Lower lobe of right lung (tissue), 2 donors: ENCODE data around the gene RUNX1. TPM values are rescaled to one million over a fixed set of nuclear protein-coding genes. Genes with fewer than 3 reads are reported as not detected.
A peak's percentile ranks its signal among the peaks of the same experiment; 100 is the strongest.

Experiments used
- ATAC-seq, 2 donors: fragments of 200-7000 bp; cut with Tn5 transposase; one replicate each; pipeline ENCODE4 v1.9.1; 2020 to 2022; ENCODE audit warnings: mild to moderate bottlenecking in 2 of 2, moderate library complexity in 2 of 2
- DNase-seq: peaks from one replicate; pipeline ENCODE4 v3.0.0-alpha.2; 2020
- H3K27ac ChIP-seq: fragments of 200-600 bp; one replicate; pipeline ENCODE4 v1.8.0; 2022
- H3K27me3 ChIP-seq: fragments of 200-600 bp; one replicate; pipeline ENCODE4 v1.8.0; 2022; ENCODE audit warnings: low read depth
- H3K36me3 ChIP-seq: fragments of 200-600 bp; one replicate; pipeline ENCODE4 v1.8.0; 2022; ENCODE audit warnings: mild to moderate bottlenecking
- H3K4me1 ChIP-seq: fragments of 200-600 bp; one replicate; pipeline ENCODE4 v1.8.0; 2022
- H3K4me3 ChIP-seq: fragments of 200-600 bp; one replicate; pipeline ENCODE4 v1.8.0; 2022; ENCODE audit warnings: mild to moderate bottlenecking
- H3K9me3 ChIP-seq: fragments of 200-600 bp; one replicate; pipeline ENCODE4 v1.8.0; 2022
- CTCF ChIP-seq: fragments of 200-600 bp; IDR thresholded peaks from one replicate; pipeline ENCODE4 v1.8.0; 2022; ENCODE audit warnings: antibody characterized with exemption, mild to moderate bottlenecking
- intact Hi-C: fragments of 100-400 bp; cut with DNase I; formaldehyde crosslinking; loops from one replicate; pipeline ENCODE4 v1.11.0; 2022
- total RNA-seq: library from RNA; stranded (reverse); fragmentation: NEBNext Ultra II Directional; extraction: Animal tissue kit (Norgen Biotek cat#: 25700); gene quantifications from one replicate; pipeline ENCODE4 v1.2.1, GENCODE V29; 2021
- donor health status: DM: no; HTN: yes; CAD: no; lungs with severe emphysema.

Gene RUNX1
- total RNA-seq, 1 donor from 2014 or later, result 110 TPM

DNA sequence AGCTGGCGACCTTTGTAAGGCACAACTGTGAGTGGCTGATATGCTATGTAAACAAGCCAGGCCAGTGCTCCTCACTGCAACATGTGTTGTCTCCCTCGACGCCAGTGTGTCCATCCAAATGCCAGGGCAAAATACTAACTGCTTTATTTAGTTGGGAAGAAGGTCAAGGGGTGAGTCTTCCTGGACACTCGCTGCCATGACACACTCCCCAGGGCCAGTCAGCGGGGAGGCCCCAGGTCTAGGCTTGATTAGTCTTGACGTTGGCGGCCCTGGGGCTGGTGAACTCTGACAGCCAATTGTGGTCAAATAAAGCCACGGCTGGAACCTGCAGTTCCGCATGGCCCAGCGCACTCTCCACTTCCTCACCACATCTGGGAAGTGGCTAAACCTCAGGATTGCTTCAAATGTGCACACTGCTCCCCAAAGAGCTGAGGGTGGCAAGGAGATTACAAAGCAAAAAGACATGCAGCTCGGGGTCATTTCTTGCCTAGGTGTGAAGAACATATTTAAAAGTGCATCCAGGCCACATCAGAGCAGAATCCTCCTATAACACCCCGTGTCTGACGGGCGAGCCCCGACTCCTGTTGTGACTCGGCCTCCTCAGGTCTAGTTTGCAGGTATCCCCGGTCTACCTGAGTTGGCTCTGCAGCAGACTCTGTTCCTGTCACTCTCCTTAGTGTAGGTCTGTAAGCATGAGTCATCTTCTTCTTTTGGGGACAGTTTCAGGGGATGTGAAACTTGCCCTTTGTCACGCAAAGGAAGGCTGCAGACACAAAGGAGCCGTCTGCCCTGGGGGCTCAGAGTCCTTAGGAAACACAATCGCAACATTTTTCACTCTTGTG is 183.5 kb downstream of the RUNX1 start:
- Histone ChIP-seq H3K4me3 (no peak overlapping the region), H3K4me1 (peaks cover 42% of the 10 kb centered on the region), H3K36me3 (peaks cover 57% of the 10 kb centered on the region), H3K9me3 (no peaks in the 10 kb centered on the region), H3K27me3 (no peaks in the 10 kb centered on the region), H3K27ac (peak overlapping the region; percentile 34)
- DNase-seq (peak; percentile 84), ATAC-seq (peak; percentile 21 to 56)
- intact Hi-C loops, result no loop called here
- no peak for TF ChIP-seq CTCF

DNA sequence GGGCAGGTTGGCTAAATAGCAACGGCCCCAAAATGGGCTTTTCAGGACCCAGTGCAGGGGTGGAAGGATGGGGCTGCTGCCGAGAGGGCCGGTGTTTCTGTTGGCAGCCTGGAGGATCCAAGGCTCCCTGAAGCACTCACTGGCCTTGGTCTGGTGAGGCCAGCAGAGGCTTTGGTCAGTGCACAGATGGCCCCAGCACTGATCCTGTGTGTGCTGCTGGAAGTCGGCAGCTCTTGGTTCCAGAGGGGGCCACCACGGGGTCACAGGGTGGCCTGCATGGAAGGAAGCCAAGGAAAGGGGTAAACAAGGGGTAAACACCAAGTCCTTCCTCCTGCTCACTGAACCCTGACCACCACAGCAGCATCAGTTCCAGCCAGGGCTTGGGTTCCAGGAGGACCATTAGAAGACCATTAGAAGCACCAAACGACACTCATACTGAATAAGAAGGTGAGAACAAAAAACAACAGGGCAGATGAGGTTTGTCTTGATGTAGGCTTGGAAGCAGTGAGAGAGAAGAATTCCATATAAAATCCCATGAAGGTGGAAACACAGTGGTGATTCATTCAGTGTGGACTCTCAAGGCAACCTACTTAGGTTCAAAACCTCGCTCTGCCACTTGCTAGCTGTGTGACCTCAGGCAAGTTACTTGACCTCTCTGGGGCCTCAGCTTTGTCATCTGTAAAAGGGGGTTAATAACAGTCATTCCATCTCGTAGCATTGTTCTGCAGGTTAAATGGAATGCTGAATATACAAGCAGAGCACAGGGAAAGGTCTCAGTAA is 184.5 kb downstream of the RUNX1 start:
- Histone ChIP-seq H3K9me3 (no peaks in the 10 kb centered on the region), H3K27ac (peak overlapping the region; percentile 84), H3K36me3 (peaks cover 56% of the 10 kb centered on the region), H3K4me1 (peaks cover 35% of the 10 kb centered on the region), H3K4me3 (no peak overlapping the region), H3K27me3 (no peaks in the 10 kb centered on the region)
- no peak for TF ChIP-seq CTCF
- intact Hi-C loops, result no loop called here
- ATAC-seq, result no peak
- no peak for DNase-seq

- ATAC-seq (no peak), DNase-seq (no peak)
- Histone ChIP-seq H3K27ac (no peak overlapping the region), H3K4me3 (no peak overlapping the region), H3K27me3 (no peaks in the 10 kb centered on the region), H3K9me3 (no peaks in the 10 kb centered on the region), H3K36me3 (peaks cover 65% of the 10 kb centered on the region), H3K4me1 (peaks cover 35% of the 10 kb centered on the region)
- TF ChIP-seq CTCF, result no peak
- intact Hi-C loops, result no loop called here
These were observed 186.2 kb downstream of the RUNX1 start for GRCh38 chr21:34862951-34863350.

DNA sequence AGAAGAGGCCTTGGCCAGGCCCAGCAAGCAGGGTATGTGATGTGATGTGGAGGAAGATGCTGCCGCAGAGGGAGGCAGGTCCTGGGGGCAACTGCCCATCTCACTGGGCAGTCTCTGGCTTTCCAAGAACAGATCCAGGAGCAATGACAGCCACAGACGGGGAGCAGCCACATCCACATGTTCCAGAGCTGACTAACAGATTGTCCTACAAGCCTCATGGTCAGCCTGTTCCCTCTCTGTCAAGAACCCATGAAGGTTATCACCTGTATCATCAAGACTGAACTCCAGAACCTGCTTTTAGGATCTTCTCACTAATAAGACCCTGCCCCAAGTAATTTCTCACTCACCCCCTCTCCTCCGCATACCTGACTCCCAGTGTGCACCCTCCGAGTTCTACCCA is 187.8 kb downstream of the RUNX1 start:
- Histone ChIP-seq H3K4me1 (peaks cover 26% of the 10 kb centered on the region), H3K27ac (no peak overlapping the region), H3K4me3 (no peak overlapping the region), H3K36me3 (peaks cover 74% of the 10 kb centered on the region), H3K9me3 (no peaks in the 10 kb centered on the region), H3K27me3 (no peaks in the 10 kb centered on the region)
- DNase-seq (no peak), ATAC-seq (no peak)
- no peak for TF ChIP-seq CTCF
- intact Hi-C loops, result no loop called here

GRCh38 chr21:34859976-34860653 is 189.0 kb downstream of the RUNX1 start:
- ATAC-seq (no peak), DNase-seq (no peak)
- Histone ChIP-seq H3K4me3 (no peak overlapping the region), H3K27me3 (no peaks in the 10 kb centered on the region), H3K27ac (no peak overlapping the region), H3K4me1 (peaks cover 15% of the 10 kb centered on the region), H3K36me3 (peaks cover 86% of the 10 kb centered on the region), H3K9me3 (no peaks in the 10 kb centered on the region)
- intact Hi-C loops, result no loop called here
- TF ChIP-seq CTCF, result no peak
